ENCODE results near the gene TSPAN13.
"Not testable (repeated sequence)": the region's sequence is repeated elsewhere in the genome, so short reads cannot be mapped to it uniquely, and the experiment has no call there.

TSPAN13 gene

DNA sequence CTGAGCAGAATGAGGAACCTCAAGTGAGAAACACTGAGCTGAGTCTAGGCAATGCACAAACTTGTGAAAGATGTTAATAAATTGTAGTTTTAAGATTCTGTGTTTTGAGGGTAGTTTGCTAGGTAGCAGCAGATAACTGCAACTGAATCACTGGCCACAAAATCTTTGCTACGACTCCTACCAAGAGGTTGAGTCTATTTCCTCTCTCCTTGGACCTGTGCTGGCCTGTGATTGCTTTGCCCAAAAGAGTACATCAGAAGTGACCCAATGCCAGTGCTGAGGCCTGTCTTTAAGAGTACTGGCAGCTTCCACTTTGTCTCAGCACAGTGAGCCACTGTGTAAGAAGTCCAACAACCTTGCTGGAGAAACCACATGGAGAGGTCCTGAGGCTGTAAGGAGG lies 11.9 kb upstream of the TSPAN13 start:
- no peak for DNase-seq

DNA sequence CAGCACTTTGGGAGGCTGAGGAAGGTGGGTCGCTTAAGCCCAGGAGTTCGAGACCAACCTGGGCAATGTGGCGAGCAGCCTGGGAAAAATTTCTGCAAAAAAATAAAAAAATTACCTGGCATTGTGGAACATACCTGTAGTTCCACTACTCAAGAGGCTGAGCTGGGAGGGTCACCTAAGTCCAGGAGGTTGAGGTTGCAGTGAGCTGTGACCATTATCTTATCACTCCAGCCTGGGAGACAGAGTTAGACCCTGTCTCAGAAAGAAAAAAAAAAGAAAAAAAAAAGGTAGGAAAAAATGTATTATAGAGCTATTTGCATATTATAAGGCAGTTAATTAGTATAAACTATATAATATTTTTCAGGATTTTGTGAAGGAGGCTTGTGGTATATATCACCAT lies 11.0 kb upstream of the TSPAN13 start:
- no peak for DNase-seq

DNA sequence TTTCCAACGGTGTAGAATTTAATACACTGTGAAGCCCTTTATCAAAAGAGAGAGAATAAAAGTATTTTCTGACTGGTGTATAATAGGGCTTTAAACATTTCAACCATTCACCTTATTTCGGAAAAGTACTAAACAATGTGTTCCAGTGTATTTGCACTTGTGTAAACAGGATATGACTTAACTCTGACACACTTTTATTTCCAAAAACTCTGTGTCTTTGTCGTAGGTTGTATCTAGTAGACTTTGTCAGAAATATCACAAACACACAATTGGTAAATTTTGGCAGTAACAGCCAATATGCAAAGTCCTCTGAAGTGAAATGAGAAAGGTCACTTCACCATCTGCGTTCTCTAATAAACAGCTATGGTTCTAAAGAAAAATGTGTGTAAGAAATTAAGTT lies 10.3 kb upstream of the TSPAN13 start:
- no peak for DNase-seq

- DNase-seq, result no peak
Measured at GRCh38 chr7:16744518-16745250, 8.9 kb upstream of the TSPAN13 start.

DNA sequence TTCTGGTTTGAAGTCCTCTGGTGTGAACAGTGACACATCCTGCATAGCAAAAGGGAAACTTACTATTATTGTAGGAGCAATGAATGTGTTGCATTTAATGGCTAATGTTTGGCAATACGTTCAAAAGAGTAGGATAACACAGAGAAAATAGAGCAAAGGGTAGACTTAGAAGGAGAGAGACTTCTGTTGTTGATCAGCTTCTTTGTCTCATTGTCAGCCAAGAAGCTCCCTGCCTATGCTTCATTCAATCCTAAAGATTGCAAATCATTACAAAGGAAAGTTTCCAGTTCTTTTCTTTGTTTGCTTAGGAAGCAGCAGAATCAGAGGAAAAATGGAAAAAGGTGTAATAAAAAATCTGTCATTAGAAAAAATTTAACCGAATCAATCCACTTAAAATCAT lies 7.9 kb upstream of the TSPAN13 start:
- DNase-seq, result no peak

DNA sequence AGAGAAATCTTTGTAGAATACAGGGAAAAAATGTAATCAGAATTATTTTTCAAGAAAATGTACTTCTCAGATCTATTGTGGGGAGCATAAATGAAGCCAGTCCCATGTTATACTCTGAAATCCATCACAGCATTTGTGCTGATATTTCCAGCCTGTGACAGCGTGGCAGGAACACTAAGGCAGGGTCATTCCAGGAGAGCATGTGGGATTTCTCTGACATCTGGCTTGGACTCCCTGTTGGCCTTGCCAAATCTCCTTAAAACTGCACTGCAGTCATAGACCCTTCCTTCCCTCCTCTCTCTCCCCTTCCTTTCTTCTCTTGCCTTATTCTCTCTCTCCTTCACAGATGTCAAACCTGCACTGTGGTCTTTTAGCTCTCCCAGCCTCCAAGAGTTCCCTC lies 6.5 kb upstream of the TSPAN13 start:
- no peak for DNase-seq

GRCh38 chr7:16753932-16754855 lies 639 bp downstream of the TSPAN13 start:
- DNase-seq, result peak; percentile 55

DNA sequence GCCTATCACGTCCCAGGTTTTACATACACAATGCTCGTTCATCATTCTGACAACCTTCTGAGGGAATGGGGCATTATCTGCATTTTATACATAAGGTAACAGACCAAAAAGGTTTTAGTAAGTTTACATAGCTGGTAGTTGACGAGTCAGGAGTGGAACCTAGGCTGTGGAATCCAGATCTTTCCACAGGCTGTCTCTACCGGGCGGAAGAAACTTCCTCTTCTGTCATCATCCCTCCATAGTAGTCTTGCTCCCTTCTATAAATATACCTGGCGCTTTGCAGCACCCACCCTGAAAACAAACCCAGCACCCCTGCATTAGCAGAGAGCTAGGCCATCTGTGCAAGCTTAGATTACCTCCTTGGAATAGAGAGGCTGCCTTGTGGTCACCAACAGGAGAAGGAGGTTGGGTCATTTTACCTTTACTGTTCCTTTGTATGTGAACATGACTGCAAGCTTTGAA lies 1.3 kb downstream of the TSPAN13 start:
- peak; percentile 35 for DNase-seq

- no peak for DNase-seq
Measured at GRCh38 chr7:16755397-16755796, 1.8 kb downstream of the TSPAN13 start.

DNA sequence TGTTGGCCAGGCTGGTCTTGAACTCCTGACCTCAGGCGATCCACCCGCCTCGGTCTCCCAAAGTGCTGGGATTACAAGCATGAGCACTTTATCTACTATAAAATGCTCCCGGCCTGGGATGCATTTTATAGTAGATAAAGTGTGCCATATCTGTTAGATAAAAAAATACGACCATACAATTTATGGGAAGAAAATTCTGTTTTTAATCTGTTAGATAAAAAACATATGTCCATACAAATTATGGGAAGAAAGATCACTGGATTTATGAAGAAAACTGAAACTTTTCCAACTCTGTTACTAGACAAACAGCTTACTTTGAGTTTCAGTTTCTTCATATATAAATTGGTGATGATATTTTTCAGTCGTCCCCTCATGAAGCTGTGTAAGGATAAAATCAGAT lies 4.5 kb downstream of the TSPAN13 start:
- DNase-seq, result no peak

- peak; percentile 35 for DNase-seq
Measured at GRCh38 chr7:16758631-16759611, 5.4 kb downstream of the TSPAN13 start.

GRCh38 chr7:16759840-16760239 lies 6.3 kb downstream of the TSPAN13 start:
- DNase-seq, result no peak

DNA sequence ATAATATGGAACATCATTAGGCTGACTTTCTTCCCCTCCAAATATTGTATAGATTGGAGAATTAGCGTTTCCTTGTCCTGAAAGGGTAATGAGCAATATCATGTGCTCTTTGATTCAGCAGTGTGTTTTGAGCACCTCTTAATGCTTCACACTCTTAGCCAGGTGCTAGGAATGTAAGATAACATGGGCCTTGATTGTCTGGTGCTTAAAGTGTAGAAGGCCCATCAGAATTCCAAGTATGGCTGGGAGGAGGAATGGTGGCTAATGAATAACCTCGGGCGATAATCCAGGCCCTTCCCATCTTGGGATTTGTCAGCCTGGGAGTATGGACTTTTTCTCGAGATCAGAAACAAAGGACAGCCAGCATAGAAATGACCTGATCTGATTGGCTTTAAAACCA lies 8.6 kb downstream of the TSPAN13 start:
- no peak for DNase-seq

DNA sequence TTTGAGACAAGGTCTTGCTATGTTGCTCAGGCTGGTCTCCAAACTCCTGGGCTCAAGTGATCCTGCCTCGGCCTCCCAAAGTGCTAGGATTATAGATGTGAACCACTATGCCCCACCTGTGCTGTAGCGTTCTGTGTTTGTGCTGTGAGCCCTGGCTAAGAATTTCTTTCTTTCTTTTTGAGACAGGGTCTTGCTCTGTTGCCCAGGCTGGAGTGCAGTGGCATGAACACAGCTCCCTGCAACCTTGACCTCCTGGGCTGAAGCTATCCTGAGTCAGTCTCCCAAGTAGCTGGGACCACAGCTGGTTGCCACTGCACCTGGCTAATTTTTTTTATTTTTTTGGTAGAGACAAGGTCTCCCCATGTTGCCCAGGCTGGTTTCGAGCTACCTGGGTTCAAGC lies 11.4 kb downstream of the TSPAN13 start:
- no peak for DNase-seq

DNA sequence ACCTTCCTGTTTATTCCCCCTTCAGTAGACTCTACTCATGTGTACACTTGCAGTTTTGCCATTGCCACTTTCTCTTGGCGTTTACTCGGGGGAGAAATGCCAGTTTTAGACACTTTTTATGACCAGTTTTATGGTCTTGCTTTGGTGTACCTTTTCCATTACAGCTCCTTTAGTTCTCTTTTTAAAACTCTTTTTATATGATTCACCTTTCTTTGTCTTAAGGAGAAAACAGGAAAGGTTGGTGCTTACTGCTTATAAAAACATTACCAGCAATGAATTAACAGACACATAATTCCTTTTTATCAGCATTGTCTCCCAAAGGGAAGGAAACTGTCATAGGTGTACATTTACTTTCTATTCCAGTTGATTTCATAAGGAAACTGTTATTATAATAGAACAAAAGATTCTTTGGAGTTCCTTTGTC lies 11.9 kb downstream of the TSPAN13 start:
- no peak for DNase-seq

- not testable (repeated sequence) for DNase-seq
Measured at GRCh38 chr7:16769994-16770393, 16.4 kb downstream of the TSPAN13 start.

DNA sequence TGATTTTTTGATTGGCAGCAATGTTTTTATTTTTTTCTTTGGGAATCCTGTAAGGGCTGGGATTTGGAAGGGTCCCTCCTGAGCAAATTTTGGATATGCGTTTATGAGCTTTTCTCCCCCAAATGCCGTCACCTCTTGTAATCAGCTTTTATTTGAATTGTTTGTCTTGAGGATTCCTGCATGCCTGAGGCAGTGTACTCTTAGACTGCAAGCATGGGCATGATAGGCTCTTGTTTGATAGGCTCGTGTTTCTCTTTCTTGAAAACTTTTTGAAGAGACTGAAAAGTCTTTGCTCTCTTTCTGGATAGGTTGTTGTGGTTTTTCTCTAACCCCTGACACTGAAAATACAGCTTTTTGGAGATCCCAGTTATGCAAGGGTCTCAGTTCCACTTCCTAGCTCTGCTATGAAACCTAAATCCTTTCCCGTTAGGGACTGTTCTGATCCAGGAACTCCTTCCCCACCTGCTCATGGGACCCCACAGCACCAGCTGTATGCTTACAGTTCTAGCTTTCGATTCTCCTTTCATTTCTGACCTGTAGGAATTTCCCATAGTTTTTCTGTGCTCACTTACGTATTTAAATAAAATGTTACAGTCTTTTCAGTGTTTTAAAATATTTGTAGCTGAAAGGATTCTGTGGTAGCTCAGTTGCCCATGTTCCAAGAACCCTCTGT lies 17.2 kb downstream of the TSPAN13 start:
- no peak for DNase-seq

DNA sequence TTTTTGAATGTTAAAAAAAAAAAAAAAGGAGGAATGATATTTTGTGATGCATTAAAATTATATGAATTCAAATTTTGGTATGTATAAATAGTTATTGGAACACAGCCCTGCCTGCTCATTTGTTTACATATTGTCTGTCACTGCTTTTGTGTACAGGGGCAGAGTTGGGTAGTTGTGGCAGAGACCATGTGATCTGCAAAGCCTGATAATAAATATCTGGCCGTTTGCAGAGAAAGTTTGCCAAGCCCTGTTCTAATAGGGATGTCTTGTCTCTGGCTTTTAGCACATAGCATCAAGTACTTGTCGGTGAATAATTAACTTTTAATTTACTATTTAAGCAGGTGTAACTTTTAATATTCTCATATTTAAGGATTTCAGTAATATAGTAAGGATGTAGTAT lies 19.8 kb downstream of the TSPAN13 start:
- DNase-seq, result peak; percentile 86

- DNase-seq, result peak; percentile 32
Measured at GRCh38 chr7:16773884-16774283, 20.3 kb downstream of the TSPAN13 start.

DNA sequence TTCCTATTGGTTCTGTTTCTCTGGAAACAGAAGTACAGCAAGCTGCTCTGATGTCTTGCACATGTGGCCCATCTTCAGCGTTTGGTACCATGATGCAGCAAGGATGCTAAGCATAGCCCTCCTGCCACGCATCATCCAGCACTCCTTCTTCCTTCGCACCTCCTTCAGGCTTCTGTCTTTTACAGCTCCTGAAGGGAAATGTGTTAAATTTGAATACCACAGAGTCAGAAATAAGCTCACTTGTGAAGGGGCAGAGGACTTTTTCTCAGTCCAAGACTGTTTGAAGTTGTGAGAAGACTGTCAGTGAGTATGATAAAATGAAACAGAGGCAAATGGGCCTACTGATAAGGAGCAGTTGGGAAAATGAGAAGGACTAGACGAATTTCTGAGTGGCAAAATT lies 20.7 kb downstream of the TSPAN13 start:
- DNase-seq, result peak; percentile 74

GRCh38 chr7:16774986-16775385 lies 21.4 kb downstream of the TSPAN13 start:
- no peak for DNase-seq

DNA sequence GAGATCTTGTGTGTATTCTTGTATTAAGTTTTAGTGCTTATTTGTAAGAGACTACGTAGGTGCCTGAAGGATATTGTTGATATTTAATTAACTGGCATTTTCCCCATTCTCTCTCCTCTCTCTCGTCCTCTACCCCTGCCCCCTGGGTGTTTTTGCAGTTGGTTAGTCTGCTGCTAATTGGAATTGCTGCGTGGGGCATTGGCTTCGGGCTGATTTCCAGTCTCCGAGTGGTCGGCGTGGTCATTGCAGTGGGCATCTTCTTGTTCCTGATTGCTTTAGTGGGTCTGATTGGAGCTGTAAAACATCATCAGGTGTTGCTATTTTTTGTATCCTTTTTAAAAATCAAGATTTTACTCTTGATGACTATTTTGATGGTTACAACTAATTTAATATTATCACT lies 22.5 kb downstream of the TSPAN13 start:
- no peak for DNase-seq

All from hematopoietic multipotent progenitor cell treated with erythropoietin and hydrocortisone succinate and interleukin-3 and kit ligand, for 6 days (in vitro differentiated cells).